ENCODE measurements around the gene KCP. TPM values are rescaled to one million over a fixed set of nuclear protein-coding genes. Genes with fewer than 3 reads are reported as not detected.
"Not testable (repeated sequence)": the region's sequence is repeated elsewhere in the genome, so short reads cannot be mapped to it uniquely, and the experiment has no call there.

KCP gene
- 10 to 100 TPM in 3 of 4 donors, 1 to 10 TPM in 1; 1.6 to 38.8 (median 17.9) TPM for polyA plus RNA-seq (ENCODE audit: insufficient read length in 4 of 4)

DNA sequence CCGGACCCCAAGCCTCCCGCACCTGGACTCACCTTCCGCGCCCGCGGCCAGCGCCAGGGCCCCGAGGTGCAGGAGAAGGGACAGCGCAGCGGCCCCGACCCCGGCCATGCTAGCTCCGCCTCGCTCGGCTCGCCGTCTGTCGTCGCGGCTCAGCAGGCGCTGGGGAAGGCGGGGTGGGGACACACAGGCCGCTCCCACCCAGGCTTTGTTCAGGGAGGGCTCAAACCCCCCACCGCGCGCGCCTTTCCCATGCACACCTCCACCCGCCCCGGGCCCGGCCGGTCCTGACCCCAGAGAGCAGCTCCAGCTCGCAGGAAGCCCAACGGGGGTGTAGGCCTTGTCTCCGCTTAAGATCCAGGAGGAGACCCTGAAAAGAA lies at the start of gene KCP:
KCP (minus strand) TSS at position 141 of the 377 bp plus-strand sequence; CDS start at position 108, 33 bp downstream.
- no peak for DNase-seq (ENCODE audit: low read depth in 4 of 4, low spot score in 3 of 4)

GRCh38 chr7:128959296-128959695 lies 48.8 kb upstream of the KCP start:
- DNase-seq (ENCODE audit: low read depth in 4 of 4, low spot score in 3 of 4), result no peak

DNA sequence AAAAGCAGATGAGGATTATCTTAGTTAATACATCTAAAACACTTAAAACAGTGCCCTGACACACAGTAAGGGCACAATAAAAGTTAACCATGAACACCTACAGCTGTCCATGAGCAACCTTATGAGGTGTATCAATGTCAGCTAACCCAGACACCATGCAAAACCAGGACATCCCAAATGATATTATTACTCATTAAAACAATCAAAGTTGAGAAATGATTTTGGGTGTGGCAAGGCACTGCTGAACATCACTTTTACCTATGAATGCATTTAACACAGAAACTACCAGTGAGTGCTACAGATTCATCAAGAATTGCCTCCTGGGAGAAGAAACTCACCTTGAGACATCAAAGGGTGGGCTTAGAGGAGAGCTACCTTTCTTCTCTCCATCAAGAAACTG lies 45.5 kb upstream of the KCP start:
- DNase-seq (ENCODE audit: low read depth in 4 of 4, low spot score in 3 of 4), result no peak

DNA sequence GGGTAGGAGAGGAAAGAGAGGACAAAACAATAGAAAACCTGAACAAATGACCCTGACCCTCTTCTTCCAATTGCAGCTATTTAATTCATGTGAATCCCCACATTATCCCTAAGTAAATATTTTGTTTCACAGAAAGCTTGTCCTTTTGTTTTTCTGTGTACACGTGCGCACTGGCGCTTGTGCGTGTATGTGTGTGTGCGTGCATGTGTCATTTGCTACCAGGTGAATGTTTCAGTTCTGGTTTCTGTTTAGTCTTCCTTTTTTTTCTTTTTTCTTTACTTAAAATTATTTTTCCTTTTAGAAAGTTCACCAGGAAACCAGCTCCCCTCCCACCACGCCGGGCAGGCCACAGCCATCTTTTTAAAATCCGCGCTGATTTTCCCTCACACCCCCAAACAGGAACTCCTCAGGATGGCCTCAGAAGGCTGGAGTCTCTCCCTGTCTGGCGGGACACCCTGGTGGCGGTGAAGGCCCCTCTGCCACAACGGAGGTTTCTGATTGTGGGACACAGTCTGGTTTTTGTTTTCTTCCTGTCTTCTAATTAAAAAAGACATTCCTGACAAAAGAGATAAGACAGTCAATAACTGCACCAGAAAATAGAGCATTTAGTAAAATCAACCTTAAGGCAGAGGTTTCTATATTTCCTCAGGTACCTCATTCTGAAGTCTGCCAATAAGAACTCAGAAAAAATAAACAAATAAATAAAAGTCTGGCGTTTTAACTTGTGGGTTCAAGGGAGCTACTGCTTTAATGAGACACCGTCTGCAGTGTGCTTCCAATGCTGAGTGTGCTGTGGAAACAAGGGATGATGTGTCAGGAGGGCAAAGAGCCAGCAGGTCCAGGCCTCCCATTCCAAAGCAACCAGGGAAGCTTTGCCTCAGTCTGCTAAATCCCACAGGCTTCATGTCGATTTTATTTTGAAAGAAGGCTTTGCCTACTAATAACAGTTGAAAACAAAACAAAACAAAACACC lies 44.6 kb upstream of the KCP start:
- no peak for DNase-seq (ENCODE audit: low read depth in 4 of 4, low spot score in 3 of 4)

GRCh38 chr7:128954150-128954549 lies 43.6 kb upstream of the KCP start:
- no peak for DNase-seq (ENCODE audit: low read depth in 4 of 4, low spot score in 3 of 4)

DNA sequence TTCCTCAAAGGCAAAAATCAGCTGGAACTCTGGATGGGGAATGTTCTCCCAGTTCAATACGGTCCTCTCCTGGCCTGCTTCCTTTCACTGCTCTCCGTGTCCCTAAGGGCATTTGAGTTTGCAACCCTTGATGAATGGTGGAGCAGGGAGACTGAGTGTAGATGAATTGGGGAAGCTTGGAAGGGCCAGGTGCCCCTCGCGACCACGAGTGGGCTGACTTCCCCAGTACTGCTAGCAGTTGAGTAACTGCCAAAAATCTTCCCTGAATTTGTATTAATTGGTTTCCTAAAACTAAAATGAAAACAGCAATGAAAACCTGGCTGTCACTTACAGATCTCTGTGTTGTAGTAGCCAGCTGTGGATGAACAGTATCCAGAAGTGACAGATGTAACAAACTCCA lies 40.8 kb upstream of the KCP start:
- DNase-seq (ENCODE audit: low read depth in 4 of 4, low spot score in 3 of 4), result no peak

GRCh38 chr7:128948976-128949760 lies 38.7 kb upstream of the KCP start:
- no peak for DNase-seq (ENCODE audit: low read depth in 4 of 4, low spot score in 3 of 4)

DNA sequence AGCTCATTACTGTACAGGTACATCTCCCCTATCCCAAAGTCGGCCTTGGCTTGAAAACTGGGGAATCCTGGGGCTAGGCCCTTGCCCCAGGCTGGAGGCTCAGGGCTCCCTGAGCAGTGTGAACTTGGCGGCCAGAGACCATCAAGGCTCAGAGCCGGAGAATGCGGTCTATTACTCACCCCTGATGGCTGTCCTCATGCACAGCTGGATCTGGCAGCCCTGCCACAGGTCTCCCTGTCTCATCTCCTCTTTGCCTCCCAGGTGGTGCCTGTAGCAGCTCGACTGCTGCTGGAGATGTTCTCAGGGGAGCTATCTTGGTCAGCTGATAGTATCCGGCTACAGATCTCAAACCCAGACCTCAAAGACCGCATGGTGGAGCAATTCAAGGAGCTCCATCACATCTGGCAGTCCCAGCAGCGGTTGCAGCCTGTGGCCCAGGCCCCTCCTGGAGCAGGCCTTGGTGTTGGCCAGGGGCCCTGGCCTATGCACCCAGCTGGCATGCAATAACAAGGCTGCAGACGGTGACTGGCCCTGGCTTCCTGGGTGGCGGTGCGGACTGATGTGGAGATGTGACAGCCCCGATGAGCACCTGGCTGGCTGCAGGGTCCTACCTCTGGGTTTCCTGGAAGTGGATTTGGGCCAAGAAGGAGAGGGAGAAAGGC lies 37.9 kb upstream of the KCP start:
- no peak for DNase-seq (ENCODE audit: low read depth in 4 of 4, low spot score in 3 of 4)

DNA sequence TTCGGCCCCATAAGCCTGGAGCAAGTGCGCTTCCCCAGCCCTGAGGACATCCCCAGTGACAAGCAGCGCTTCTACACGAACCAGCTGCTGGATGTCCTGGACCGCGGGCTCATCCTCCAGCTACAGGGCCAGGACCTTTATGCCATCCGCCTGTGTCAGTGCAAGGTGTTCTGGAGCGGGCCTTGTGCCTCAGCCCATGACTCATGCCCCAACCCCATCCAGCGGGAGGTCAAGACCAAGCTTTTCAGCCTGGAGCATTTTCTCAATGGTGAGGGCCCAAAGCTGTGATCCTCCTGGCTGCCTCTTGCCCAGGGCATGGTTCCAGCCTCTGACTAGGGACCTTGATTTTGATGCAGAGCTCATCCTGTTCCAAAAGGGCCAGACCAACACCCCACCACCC lies 37.3 kb upstream of the KCP start:
- no peak for DNase-seq (ENCODE audit: low read depth in 4 of 4, low spot score in 3 of 4)

- DNase-seq (ENCODE audit: low read depth in 4 of 4, low spot score in 3 of 4), result no peak
Observed at GRCh38 chr7:128946936-128947830, 36.7 kb upstream of the KCP start.

DNA sequence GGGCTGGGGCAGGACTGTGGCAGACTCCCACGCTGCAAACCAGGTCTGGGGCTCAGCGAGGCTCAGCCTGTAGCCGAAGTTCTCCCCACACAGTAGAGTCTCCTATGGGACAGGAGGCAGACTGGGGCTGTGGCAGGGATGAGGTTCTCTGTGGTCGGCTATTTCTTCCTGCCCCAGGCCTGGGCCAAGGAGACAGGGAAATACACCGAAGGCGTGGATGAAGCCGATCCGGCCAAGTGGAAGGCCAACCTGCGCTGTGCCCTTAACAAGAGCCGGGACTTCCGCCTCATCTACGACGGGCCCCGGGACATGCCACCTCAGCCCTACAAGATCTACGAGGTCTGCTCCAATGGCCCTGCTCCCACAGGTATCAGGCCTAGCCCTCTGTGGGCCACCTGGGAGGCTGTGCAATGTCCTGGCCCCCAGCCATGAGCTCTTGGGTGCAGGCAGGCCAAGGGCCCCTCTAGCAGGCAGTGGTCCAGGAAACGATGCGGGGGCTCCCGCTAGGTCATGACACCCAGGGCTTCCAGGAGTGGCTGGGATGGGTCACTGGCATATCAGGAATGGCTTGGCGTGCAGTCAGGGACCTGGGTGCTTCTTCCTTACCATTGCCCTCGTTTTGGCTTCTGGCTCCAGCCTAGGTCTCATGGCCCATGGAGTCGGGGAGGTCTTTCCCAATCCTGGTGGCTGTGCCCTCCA lies 35.3 kb upstream of the KCP start:
- DNase-seq (ENCODE audit: low read depth in 4 of 4, low spot score in 3 of 4), result no peak

GRCh38 chr7:128944487-128945236 lies 34.2 kb upstream of the KCP start:
- no peak for DNase-seq (ENCODE audit: low read depth in 4 of 4, low spot score in 3 of 4)

- DNase-seq (ENCODE audit: low read depth in 4 of 4, low spot score in 3 of 4), result not testable (repeated sequence)
Observed at GRCh38 chr7:128943251-128943650, 32.7 kb upstream of the KCP start.

DNA sequence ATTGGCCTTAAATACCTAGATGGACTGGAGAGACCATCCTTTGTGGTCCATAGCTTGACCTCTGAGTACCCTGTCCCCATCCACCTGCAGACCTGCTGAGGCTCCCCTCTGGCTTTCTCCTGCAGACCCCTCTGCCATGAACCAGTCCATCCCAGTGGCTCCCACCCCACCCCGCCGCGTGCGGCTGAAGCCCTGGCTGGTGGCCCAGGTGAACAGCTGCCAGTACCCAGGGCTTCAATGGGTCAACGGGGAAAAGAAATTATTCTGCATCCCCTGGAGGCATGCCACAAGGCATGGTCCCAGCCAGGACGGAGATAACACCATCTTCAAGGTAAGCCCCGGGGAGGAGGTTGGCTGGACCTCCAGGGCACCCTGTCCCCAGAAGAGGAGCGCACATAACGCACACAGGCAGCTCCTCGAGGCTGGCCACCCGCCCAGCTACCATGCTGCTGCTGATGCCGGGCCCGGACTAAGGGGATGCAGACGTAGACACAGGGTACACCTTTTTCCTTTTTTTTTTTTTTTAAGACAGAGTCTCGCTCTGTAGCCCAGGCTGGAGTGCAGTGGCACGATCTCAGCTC lies 31.5 kb upstream of the KCP start:
- no peak for DNase-seq (ENCODE audit: low read depth in 4 of 4, low spot score in 3 of 4)

DNA sequence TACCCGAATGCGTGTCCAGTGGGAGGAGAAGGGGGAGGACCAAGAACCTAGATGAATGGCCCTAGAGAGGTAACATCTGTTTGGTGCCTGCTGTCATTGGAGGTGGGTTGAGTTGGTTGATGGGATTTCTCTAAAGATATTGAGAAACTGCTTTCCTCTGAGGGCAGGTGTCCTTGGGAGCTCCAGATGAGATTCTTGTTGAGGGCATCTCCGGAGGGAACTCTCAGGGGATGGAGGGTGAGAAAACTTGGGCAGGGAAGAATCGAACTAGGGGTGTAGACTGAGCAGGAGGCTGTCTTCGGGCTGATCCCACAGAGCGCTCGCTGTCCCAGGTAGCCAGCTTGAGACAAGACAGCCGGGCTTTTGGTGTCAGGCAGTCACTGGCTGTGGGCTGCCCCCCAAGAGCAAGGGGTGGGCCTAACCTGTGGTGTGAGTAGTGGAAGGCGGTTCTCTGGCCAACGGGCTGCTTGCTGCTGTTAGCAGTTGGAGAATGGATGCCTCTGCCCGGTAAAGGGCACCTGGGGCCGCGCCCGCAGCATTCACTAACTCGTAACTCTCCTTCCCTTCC lies 30.9 kb upstream of the KCP start:
- DNase-seq (ENCODE audit: low read depth in 4 of 4, low spot score in 3 of 4), result no peak

DNA sequence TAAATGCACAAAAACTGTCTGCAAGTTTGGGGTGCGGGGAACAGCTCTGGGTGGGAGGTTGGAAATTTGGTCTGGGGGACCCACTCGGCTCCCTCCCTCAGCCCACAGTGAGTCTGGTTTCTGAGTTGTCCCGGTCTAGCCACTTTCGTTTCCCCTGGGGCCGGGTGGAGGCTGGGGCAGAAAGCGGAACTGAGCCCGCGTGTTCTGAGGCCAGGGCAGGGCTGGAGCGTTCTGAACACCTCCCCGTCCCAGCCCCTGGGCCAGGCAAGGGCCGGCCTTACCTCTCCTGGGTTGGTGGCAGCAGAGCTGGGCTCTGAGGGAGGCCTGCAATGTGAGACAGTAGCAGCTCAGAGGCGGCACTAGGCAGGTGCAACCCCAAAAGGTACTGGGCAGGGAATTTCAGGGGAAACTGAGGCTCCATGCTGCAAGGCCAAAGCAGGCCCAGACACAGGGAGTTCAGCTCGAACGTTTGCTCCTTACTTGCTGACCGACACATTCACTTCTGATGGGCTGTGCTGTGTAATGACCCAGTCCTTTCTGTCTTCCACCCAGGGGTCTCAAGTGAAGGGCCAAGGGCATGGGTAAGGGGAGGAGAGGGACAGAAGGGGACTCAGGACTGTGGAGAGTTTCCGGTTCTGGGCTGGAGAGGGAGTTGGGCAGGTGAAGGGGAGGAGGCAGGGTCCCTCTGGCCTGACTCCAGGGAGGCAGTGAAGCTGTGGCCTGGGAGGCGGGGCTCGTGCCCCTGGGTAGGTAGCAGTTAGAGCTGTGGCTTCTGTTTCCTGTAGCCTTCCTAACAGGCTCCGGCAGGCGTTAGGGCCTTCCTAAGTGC lies 30.2 kb upstream of the KCP start:
- DNase-seq (ENCODE audit: low read depth in 4 of 4, low spot score in 3 of 4), result no peak

DNA sequence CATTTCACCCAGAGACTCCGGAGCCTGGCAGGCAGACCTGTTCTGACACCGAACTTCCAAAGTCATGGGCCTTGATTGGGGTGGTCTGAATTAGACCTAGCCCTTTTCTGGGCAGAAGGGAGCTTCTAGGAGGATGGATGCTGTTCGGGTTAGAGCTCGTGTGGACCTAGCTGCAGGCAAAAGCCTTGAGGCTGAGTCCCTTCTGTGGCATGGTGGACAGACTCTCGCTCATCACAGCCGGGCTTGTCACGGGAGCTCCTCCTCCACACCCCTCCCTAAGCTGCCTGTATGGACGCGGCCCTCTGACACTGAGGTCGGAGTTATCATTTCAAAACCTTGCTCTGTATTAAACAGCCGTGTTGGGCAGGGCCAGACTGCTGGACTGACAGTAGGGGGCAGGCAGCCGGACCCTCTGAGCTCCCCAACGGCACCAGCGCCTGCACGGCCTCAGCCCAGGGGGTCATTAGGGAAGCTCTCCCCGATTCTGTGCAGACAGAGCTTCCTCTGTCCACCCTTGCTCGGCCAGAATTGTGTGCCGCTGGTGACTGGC lies 29.4 kb upstream of the KCP start:
- no peak for DNase-seq (ENCODE audit: low read depth in 4 of 4, low spot score in 3 of 4)
